Endothelial cell of umbilical vein (primary cell): ENCODE results near the gene SLC49A3. TPM values are rescaled to one million over a fixed set of nuclear protein-coding genes. Genes with fewer than 3 reads are reported as not detected.

ENCODE experiments used
- BruUV-seq: library from RNA; stranded (reverse); fragments of 400-500 nt; replicated peaks from 2 replicates; lab custom pipeline; 2021; lab: Mats Ljungman, UMichigan
- CTCF ChIA-PET: fragments of 300-600, 350-600 bp; sonication (Branson Sonifier 250); formaldehyde crosslinking; loops from one replicate; lab custom pipeline; 2021; ENCODE audit warnings: antibody characterized with exemption, inconsistent platforms; lab: Charles Lee
- POLR2A ChIA-PET: fragments of 300-600, 350-600 bp; sonication (Branson Sonifier 250); formaldehyde crosslinking; loops from one replicate; lab custom pipeline; 2021; ENCODE audit warnings: antibody characterized with exemption, inconsistent platforms; lab: Charles Lee
- DNase-seq: peaks from one replicate; pipeline ENCODE4 v3.0.0-alpha.2; 2011; ENCODE audit warnings: low read depth, low spot score
- FAIRE-seq: peaks from 2 replicates; lab custom pipeline; 2011; peaks lifted over from hg19 to GRCh38; lab: Jason Lieb, UNC
- H2AFZ ChIP-seq: 2 replicates; pipeline ENCODE4 v1.6.0; 2012; ENCODE audit warnings: low read depth, low read length, control low read depth, inconsistent platforms
- H3K27ac ChIP-seq: 2 replicates; pipeline ENCODE4 v1.5.1; 2011; ENCODE audit warnings: low read depth, mild to moderate bottlenecking, control low read depth, low read length, moderate library complexity; ENCODE audit not compliant: insufficient read depth
- H3K27me3 ChIP-seq, 2 experiments: 2 replicates each; pipeline versions ENCODE4 v1.6.0 to v1.6.1; 2011; ENCODE audit warnings: low read length in 2 of 2, mixed read lengths in 1 of 2; ENCODE audit not compliant: control insufficient read depth in 2 of 2, insufficient read depth in 2 of 2
- H3K36me3 ChIP-seq, 2 experiments: 2 replicates in 1 of 2; 3 replicates in 1 of 2; pipeline ENCODE4 v1.5.1; 2011; ENCODE audit warnings: low read length in 2 of 2, mild to moderate bottlenecking in 1 of 2, moderate library complexity in 1 of 2; ENCODE audit not compliant: control insufficient read depth in 2 of 2, insufficient read depth in 2 of 2; ENCODE audit errors: extremely low read depth in 1 of 2
- H3K4me1 ChIP-seq: 3 replicates; pipeline ENCODE4 v1.5.1; 2011; ENCODE audit warnings: mild to moderate bottlenecking, low read length; ENCODE audit not compliant: control insufficient read depth, insufficient read depth; ENCODE audit errors: extremely low read depth
- H3K4me2 ChIP-seq: 2 replicates; pipeline ENCODE4 v1.6.1; 2011; ENCODE audit warnings: low read length, control low read depth, mixed read lengths; ENCODE audit not compliant: insufficient read depth
- H3K4me3 ChIP-seq, 3 experiments: fragments of 200-600 bp in 1 of 3; sonication (generic), shearing (Covaris generic) in 1 of 3; replicated peaks in 1 of 3; 2 replicates each; pipeline ENCODE4 v1.5.1; 2011 to 2016; ENCODE audit warnings: control low read depth in 3 of 3, low read length in 3 of 3, mild to moderate bottlenecking in 2 of 3, inconsistent platforms in 1 of 3, low read depth in 1 of 3, moderate library complexity in 1 of 3; ENCODE audit not compliant: insufficient read depth in 1 of 3
- H3K79me2 ChIP-seq: 2 replicates; pipeline ENCODE4 v1.6.0; 2012; ENCODE audit warnings: low read length, inconsistent platforms; ENCODE audit not compliant: control insufficient read depth, insufficient read depth
- H3K9ac ChIP-seq: replicated peaks from 2 replicates; pipeline ENCODE3; 2011; ENCODE audit warnings: low read length, control low read depth; ENCODE audit not compliant: insufficient read depth; ENCODE audit errors: extremely low read depth
- H3K9me1 ChIP-seq: replicated peaks from 3 replicates; pipeline ENCODE4 v1.6.0; 2011; ENCODE audit warnings: mild to moderate bottlenecking, low read length; ENCODE audit not compliant: control insufficient read depth, insufficient read depth; ENCODE audit errors: extremely low read depth
- H3K9me3 ChIP-seq: replicated peaks from 2 replicates; pipeline ENCODE4 v1.5.1; 2012; ENCODE audit warnings: low read length, inconsistent platforms; ENCODE audit not compliant: control insufficient read depth, insufficient read depth
- H4K20me1 ChIP-seq: replicated peaks from 2 replicates; pipeline ENCODE3; 2011; ENCODE audit warnings: mild to moderate bottlenecking, low read length; ENCODE audit not compliant: control insufficient read depth, insufficient read depth; ENCODE audit errors: extremely low read depth
- CTCF ChIP-seq, 2 donors: IDR thresholded peaks; 1 replicate in 1 of 2; 2 replicates in 1 of 2; pipeline ENCODE4 v1.5.1; 2011; ENCODE audit warnings: low read length in 2 of 2, mild to moderate bottlenecking in 2 of 2, moderate library complexity in 2 of 2, control low read depth in 1 of 2, inconsistent platforms in 1 of 2, low read depth in 1 of 2; ENCODE audit not compliant: insufficient read depth in 1 of 2; ENCODE audit errors: extremely low read depth in 1 of 2
- EZH2 ChIP-seq: IDR thresholded peaks from 2 replicates; pipeline ENCODE4 v1.6.1; 2012; ENCODE audit warnings: borderline replicate concordance, low read depth, mild to moderate bottlenecking, moderate library complexity, low read length, inconsistent platforms; ENCODE audit not compliant: severe bottlenecking
- FOS ChIP-seq: IDR thresholded peaks from 2 replicates; pipeline ENCODE4 v1.6.1; 2011; ENCODE audit warnings: mild to moderate bottlenecking, low read length, moderate library complexity, borderline replicate concordance; ENCODE audit not compliant: insufficient read depth
- GATA2 ChIP-seq: IDR thresholded peaks from 2 replicates; pipeline ENCODE4 v1.7.0; 2011; ENCODE audit warnings: low read depth, mild to moderate bottlenecking, moderate library complexity, mixed read lengths, low read length; ENCODE audit not compliant: insufficient read length, insufficient read depth
- JUN ChIP-seq: IDR thresholded peaks from 2 replicates; pipeline ENCODE4 v1.6.1; 2011; ENCODE audit warnings: borderline replicate concordance, low read depth; ENCODE audit not compliant: insufficient read length, insufficient read depth
- MAX ChIP-seq: IDR thresholded peaks from 2 replicates; pipeline ENCODE4 v1.6.1; 2011; ENCODE audit not compliant: insufficient read depth, insufficient read length
- MYC ChIP-seq: IDR thresholded peaks from one replicate; pipeline ENCODE4 v1.6.1; 2011; ENCODE audit warnings: mild to moderate bottlenecking, low read depth, low read length
- POLR2A ChIP-seq: IDR thresholded peaks from 2 replicates; pipeline ENCODE4 v1.6.1; 2012; ENCODE audit warnings: low read depth, mild to moderate bottlenecking, control low read depth, low read length
- POLR2AphosphoS5 ChIP-seq: IDR thresholded peaks from 2 replicates; pipeline ENCODE4 v1.6.1; 2012; ENCODE audit warnings: low read depth, mild to moderate bottlenecking, control low read depth, low read length, moderate library complexity; ENCODE audit not compliant: insufficient read depth
- dilution Hi-C: fragments of 300-500 bp; cut with MboI; formaldehyde crosslinking; loops from one replicate; pipeline ENCODE4 v1.15.0; 2019; ENCODE audit warnings: low sequenced_read_pairs; ENCODE audit not compliant: extremely low pct_ligation_motif_present
- intact Hi-C: fragments of 100-400 bp; cut with micrococcal nuclease; formaldehyde crosslinking; loops from one replicate; pipeline ENCODE4 v1.10.0; 2022
- polyA plus RNA-seq, 4 experiments: library from polyadenylated mRNA; depleted of rRNA in 3 of 4; stranded (reverse) in 3 of 4; unstranded in 1 of 4; fragments of >200 nt; gene quantifications; 2 replicates each; pipeline versions ENCODE4 v1.2.1 to v1.2.3, GENCODE V29; 2011 to 2012; ENCODE audit warnings: missing spikeins in 1 of 4
- total RNA-seq: library from RNA; stranded (reverse); gene quantifications from 2 replicates; pipeline ENCODE4 v1.2.3, GENCODE V29; 2021

The SLC49A3 gene
- total and polyA plus RNA-seq, 2 donors (not counting 3 experiments of a cell fraction or from before 2014, with no cell fraction given), result 4.2 to 11.5 TPM

- BruUV-seq, result no TSS peak
- H3K4me3 ChIP-seq, result no peak overlapping the region
- DNase-seq (no peak), FAIRE-seq (no peak)
- intact Hi-C loops (no loop called here), dilution Hi-C loops (no loop called here)
- H3K9me3 ChIP-seq, result no peaks in the 10 kb centered on the region
- no peaks in the 10 kb centered on the region for H3K9me1 ChIP-seq
- ChIA-PET CTCF (interaction anchor here (2.1 kb wide), 1 partner anchor 30 kb away, joined by 7 read pairs; no protein-coding TSS in a partner anchor), POLR2A (no interaction called here)
- TF ChIP-seq EZH2 (no peak), JUN (no peak), FOS (no peak), GATA2 (no peak), POLR2AphosphoS5 (no peak), CTCF (IDR thresholded peaks at IDR 0.05; ENCODE audit: extremely low read depth in 1 of 2, insufficient read depth in 1 of 2, low read depth in 1 of 2, low read length in 2 of 2) (no peak), MAX (no peak), MYC (no peak), POLR2A (no peak)
- H3K27me3 ChIP-seq, result no peaks in the 10 kb centered on the region
- no peak overlapping the region for H2AFZ ChIP-seq
- peaks cover 10% of the 10 kb centered on the region for H3K4me1 ChIP-seq
- H3K4me2 ChIP-seq, result no peak overlapping the region
- H3K9ac ChIP-seq, result no peak overlapping the region
- no peak overlapping the region for H3K27ac ChIP-seq
- peaks cover 2 to 9% of the 10 kb centered on the region in 2 experiments for H3K36me3 ChIP-seq
- H3K79me2 ChIP-seq, result peaks cover 82% of the 10 kb centered on the region
- peaks cover 8% of the 10 kb centered on the region for H4K20me1 ChIP-seq
Measured at GRCh38 chr4:712093-712492, 23.1 kb upstream of the SLC49A3 start.
